Left ventricle myocardium inferior (tissue), 1 donor: ENCODE data around the gene MRPL43. TPM values are rescaled to one million over a fixed set of nuclear protein-coding genes. Genes with fewer than 3 reads are reported as not detected.

Experiments
- DNase-seq: peaks from one replicate; pipeline ENCODE4 v3.0.0-alpha.2; 2020
- H3K27ac ChIP-seq: fragments of 200-600 bp; replicated peaks from 2 replicates; pipeline ENCODE4 v1.8.0; 2021
- H3K27me3 ChIP-seq: fragments of 200-600 bp; 2 replicates; pipeline ENCODE4 v1.8.0; 2021; ENCODE audit warnings: low read depth
- H3K36me3 ChIP-seq: fragments of 200-600 bp; 2 replicates; pipeline ENCODE4 v1.8.0; 2021
- H3K4me1 ChIP-seq: fragments of 200-600 bp; 2 replicates; pipeline ENCODE4 v1.8.0; 2021
- H3K4me3 ChIP-seq: fragments of 200-600 bp; 2 replicates; pipeline ENCODE4 v1.8.0; 2021; ENCODE audit warnings: mild to moderate bottlenecking, moderate library complexity
- H3K9me3 ChIP-seq: fragments of 200-600 bp; replicated peaks from 2 replicates; pipeline ENCODE4 v1.8.0; 2021
- intact Hi-C: fragments of 100-400 bp; cut with micrococcal nuclease; formaldehyde crosslinking; loops from one replicate; pipeline ENCODE4 v1.11.0; 2022
- total RNA-seq: library from RNA; stranded (reverse); fragmentation: NEBNext Ultra II Directional; extraction: Animal tissue kit (Norgen Biotek cat#: 25700); gene quantifications from one replicate; pipeline ENCODE4 v1.2.1, GENCODE V29; 2021
- TF ChIP-seq, protein P1 (sequence below): fragments of 200-600 bp; IDR thresholded peaks from 2 replicates; pipeline ENCODE4 v1.8.0; 2021; ENCODE audit warnings: antibody characterized with exemption, mild to moderate bottlenecking, borderline replicate concordance
- donor health status: DM: no; HTN: yes; CAD: no; lungs with severe emphysema.

MRPL43 gene
- total RNA-seq, 1 donor from 2014 or later: 49.7 TPM

- TF ChIP-seq, protein P1, sequence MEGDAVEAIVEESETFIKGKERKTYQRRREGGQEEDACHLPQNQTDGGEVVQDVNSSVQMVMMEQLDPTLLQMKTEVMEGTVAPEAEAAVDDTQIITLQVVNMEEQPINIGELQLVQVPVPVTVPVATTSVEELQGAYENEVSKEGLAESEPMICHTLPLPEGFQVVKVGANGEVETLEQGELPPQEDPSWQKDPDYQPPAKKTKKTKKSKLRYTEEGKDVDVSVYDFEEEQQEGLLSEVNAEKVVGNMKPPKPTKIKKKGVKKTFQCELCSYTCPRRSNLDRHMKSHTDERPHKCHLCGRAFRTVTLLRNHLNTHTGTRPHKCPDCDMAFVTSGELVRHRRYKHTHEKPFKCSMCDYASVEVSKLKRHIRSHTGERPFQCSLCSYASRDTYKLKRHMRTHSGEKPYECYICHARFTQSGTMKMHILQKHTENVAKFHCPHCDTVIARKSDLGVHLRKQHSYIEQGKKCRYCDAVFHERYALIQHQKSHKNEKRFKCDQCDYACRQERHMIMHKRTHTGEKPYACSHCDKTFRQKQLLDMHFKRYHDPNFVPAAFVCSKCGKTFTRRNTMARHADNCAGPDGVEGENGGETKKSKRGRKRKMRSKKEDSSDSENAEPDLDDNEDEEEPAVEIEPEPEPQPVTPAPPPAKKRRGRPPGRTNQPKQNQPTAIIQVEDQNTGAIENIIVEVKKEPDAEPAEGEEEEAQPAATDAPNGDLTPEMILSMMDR: peak; percentile 78
- H3K9me3 ChIP-seq: no peaks in the 10 kb centered on the region
- peak; percentile 31 for DNase-seq
- intact Hi-C loops: no loop called here
- H3K4me1 ChIP-seq: peaks cover 17% of the 10 kb centered on the region
- H3K27ac ChIP-seq: no peak within 1 kb of the TSS
- H3K27me3 ChIP-seq: no peaks in the 10 kb centered on the region
- H3K4me3 ChIP-seq: peak within 1 kb of the TSS; percentile 76
- H3K36me3 ChIP-seq: peaks cover 20% of the 10 kb centered on the region
Observed at GRCh38 chr10:100969187-100970075, 17.9 kb downstream of the MRPL43 start, which contains the start of gene SEMA4G. SEMA4G (plus strand) TSS chr10:100969504; CDS start chr10:100972913, 3,409 bp downstream.

- peak overlapping the region; percentile 76 for H3K4me3 ChIP-seq
- no peaks in the 10 kb centered on the region for H3K27me3 ChIP-seq
- intact Hi-C loops: no loop called here
- DNase-seq: no peak
- no peak overlapping the region for H3K27ac ChIP-seq
- H3K36me3 ChIP-seq: peaks cover 26% of the 10 kb centered on the region
- TF ChIP-seq, protein P1: no peak
- H3K9me3 ChIP-seq: no peaks in the 10 kb centered on the region
- peaks cover 17% of the 10 kb centered on the region for H3K4me1 ChIP-seq
Observed at GRCh38 chr10:100968863-100969186, 18.5 kb downstream of the MRPL43 start.

GRCh38 chr10:100968062-100968736, 19.1 kb downstream of the MRPL43 start:
- Histone ChIP-seq H3K27me3 (no peaks in the 10 kb centered on the region), H3K4me1 (peaks cover 17% of the 10 kb centered on the region), H3K4me3 (no peak overlapping the region), H3K27ac (no peak overlapping the region), H3K36me3 (peaks cover 28% of the 10 kb centered on the region), H3K9me3 (no peaks in the 10 kb centered on the region)
- no peak for DNase-seq
- TF ChIP-seq, protein P1: no peak
- intact Hi-C loops: no loop called here

DNA sequence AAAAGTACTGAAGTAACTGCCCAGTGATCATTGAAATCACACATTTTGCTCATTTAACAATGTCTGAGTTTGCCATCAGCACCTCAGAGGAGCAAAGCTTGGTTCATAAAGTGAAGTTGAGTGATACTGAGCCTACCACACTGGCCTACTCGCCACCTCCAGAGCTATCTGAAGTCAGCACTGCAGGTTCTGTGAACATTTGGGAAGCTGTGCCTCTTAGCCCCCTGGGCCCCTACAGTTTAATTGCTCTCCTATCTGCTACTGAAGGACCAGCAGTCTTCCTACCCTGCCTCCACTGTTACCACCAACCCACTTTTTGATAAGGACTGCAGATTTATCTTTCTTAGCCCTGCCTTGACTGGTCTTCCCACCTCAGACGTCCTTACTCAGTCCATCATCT, 20.0 kb downstream of the MRPL43 start:
- Histone ChIP-seq H3K27ac (no peak overlapping the region), H3K4me1 (peaks cover 17% of the 10 kb centered on the region), H3K36me3 (peaks cover 36% of the 10 kb centered on the region), H3K4me3 (no peak overlapping the region), H3K27me3 (no peaks in the 10 kb centered on the region), H3K9me3 (no peaks in the 10 kb centered on the region)
- TF ChIP-seq, protein P1: no peak
- DNase-seq: no peak
- intact Hi-C loops: no loop called here

DNA sequence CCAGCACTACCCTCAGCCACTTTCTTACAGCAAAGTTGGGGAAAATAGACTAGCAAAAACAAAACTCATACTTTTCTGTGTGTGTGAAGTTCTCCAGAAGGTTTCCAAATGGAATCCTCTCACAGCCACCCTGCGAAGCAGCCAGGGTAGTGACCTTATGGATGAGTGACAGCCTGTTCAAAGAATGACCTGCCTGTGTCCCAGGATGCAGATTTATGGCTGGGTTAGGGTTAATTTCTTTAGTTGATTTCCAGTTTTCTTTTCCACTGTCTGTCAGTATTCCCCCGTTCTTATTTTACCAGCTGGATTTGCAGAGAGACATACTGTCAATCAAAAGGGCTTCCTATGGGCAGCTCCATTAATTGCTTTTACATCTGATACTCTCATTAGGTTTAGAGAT, 20.4 kb downstream of the MRPL43 start:
- TF ChIP-seq, protein P1: no peak
- peaks cover 17% of the 10 kb centered on the region for H3K4me1 ChIP-seq
- H3K9me3 ChIP-seq: no peaks in the 10 kb centered on the region
- intact Hi-C loops: no loop called here
- H3K36me3 ChIP-seq: peaks cover 41% of the 10 kb centered on the region
- no peak overlapping the region for H3K27ac ChIP-seq
- DNase-seq: no peak
- no peaks in the 10 kb centered on the region for H3K27me3 ChIP-seq
- no peak overlapping the region for H3K4me3 ChIP-seq
